Stimulated activated CD4-positive, alpha-beta T cell treated with anti-CD3 and anti-CD28 coated beads, Interleukin-1b, Interleukin-23, amount 100 ng/mL, for 24 hours (primary cell): ENCODE measurements around the gene PNLIPRP2.

Source experiments
- DNase-seq, 4 experiments: peaks; one replicate each; pipeline ENCODE4 v3.0.0-alpha.2; 2020; ENCODE audit warnings: low read depth in 4 of 4, low spot score in 1 of 4

The PNLIPRP2 gene

DNA sequence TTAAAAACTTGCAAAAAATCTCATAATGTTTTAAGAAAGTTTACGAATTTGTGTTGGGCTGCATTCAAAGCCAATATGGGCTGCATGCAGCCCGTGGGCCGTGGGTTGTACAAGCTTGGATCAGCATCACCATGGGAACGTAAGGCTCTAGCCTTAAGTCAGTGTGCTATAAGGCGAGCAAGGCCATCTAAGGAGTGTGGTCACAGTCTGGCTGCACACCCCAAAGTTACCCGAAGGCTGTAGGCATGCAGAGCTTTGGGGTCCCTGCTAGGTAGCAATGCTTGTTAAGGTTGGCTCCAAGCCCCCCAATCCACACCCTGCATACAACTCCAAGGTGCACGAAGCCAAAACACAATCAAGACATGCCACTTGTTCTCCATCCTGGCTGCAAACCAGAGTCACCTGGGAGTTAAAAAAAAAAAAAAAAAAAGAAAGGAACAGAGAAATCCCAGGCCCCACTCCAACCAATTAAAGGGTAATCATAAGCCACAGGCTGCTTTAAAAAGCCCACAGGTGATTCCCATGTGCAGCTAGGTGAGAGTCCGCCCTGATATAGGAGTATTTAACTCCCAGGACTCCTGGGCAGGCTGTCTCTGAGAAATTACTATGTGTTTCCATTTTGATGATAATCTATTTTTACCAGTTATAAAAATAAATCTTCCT lies 8.5 kb upstream of the PNLIPRP2 start:
- no peak for DNase-seq

DNA sequence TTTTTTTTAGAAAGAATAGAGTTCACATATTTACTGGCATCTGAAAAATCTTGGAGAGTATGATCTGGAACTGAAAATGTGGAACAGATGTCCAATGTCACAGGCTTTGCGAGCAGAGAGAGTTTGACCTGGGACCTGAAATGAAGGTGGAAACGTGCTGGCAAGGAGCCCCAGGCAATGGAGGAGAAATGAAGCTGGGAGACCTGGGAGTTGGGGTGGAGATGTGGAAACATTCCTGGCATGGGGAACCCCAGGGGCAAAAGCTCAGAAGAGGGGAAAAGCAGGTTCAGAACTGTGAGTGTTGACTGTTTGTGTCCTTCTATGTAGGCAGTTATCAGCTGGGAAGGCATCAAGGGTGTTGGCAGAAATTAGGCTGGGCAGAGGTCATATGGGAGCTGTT lies 7.3 kb upstream of the PNLIPRP2 start:
- DNase-seq: no peak

DNA sequence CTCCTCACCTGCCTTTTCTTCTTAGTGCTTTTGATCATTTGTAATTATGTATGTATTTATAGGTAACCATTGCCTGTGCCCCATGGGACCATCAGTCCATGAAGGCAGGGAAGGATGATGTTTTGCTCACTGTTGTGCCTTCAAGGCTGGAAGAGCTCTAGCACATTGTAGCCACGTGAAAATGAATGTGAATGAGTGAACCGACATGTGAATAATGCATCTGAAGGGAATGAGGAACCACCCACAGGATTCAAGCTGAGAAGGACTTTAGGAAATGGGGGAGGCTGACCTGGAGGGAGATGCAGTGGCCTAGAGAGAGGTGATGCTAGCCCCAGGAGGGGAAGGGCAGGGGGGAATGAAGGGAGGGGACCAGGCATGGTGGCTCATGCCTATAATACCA lies 6.0 kb upstream of the PNLIPRP2 start:
- DNase-seq: no peak

DNA sequence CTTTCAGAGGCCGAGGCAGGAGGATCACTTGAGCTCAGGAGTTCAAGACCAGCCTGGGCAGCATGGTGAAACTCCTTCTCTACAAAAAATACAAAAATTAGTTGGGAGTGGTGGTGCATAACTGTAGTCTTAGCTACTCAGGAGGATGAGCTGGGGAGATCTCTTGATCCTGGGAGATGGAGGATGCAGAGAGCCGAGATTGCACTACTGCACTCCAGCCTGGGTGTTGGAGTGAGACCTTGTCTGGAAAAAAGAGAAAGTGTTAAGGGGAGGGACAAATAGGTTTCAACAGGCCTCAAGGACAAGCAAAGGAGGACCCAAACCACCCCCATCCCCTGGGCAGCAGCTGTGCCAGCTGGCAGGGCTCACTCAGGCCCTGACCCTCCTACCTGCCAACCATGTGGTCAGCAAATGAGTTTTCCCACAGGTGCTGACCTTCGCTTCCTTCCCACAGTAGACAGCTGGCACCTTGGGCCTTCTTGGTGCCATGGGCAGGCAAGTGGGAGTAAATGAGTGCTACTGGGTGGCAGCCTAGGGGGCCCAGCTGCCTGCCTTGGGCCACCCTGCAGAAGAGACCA lies 5.5 kb upstream of the PNLIPRP2 start:
- DNase-seq: no peak

DNA sequence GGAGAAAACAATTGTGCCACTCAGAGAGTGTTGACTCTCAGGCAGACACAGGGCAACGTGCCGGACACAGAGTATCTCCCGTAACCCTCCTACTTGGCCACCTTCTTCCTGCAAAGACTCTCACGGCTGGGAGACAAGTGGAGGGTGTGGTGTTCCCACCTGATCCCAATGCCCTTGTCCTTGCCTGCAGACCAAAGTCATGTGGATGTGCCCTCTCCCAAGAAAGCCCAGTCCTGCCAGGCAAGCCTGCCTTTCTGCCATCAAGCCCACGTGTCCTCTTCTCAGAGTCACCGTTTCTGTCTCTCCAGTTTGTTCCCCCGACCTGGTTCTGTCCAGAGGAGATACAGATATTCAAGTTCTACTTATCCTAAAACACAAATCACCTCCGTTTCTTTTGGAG lies 723 bp downstream of the PNLIPRP2 start:
- no peak for DNase-seq

DNA sequence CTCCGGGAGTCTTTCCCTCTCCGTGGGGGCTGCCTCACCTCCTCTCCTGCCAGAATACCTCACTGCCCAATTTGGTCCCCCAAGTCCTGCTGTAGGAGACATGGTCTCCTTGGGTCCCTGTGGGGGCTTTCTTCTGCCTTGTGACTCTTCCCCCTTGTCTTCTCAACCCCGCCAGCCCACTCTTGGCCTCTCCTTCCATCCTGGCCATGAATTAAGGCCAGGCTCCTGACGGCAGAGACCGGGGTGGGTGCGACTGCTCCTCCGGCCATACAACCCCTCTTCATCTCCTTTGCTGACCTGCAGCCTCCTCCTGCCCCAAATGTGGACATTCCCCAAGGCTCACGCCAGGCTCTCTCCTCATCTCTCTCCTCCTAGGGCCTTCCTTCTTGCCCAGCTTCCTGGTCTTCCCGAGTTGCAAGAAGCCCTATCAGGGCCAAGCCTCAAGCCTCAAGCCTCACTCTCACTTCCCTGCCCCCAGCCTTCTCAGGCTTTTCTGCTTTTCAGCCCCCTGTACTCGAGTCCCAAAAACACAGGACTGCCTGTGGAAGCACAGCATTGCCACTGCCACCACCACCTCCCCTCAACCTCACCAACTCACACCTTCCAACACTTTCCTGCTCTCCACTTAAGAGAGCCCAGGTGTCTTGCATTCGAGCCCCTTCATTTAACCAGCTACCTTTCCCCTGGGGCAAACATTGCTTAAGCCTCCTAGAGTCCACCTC lies 1.3 kb downstream of the PNLIPRP2 start:
- DNase-seq: no peak

DNA sequence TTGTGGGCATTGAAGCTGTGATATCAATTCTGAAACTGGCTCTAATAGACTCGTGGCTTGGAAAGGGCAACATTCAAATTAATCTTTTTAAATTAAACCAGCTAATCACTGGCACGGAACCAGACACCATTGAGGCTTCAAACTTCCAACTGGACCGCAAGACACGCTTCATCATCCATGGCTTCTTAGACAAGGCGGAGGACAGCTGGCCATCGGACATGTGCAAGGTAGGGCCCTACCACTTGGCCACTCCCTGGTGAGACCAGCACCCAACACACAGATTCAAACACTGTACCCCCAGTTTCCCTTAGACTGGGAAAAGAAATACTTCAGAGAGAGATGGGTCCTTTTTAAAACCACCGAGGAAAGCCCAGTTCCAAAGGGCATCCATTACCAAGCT lies 5.1 kb downstream of the PNLIPRP2 start:
- DNase-seq: no peak

DNA sequence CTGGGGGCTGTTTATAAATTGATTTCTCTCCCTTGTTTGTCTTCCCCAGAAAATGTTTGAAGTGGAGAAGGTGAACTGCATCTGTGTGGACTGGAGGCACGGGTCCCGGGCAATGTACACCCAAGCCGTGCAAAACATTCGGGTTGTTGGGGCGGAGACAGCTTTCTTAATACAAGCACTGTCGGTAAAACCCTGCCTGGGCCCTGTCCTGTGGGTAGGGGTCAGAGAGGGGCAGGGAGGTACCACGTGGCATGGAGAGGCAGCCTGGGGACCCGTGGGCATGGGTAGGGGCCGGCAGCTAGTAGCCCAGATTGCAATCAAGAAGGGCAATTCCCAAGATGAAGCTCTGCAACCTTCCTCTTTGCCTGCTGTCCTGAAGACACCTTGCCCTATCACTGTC lies 6.1 kb downstream of the PNLIPRP2 start:
- DNase-seq: no peak

DNA sequence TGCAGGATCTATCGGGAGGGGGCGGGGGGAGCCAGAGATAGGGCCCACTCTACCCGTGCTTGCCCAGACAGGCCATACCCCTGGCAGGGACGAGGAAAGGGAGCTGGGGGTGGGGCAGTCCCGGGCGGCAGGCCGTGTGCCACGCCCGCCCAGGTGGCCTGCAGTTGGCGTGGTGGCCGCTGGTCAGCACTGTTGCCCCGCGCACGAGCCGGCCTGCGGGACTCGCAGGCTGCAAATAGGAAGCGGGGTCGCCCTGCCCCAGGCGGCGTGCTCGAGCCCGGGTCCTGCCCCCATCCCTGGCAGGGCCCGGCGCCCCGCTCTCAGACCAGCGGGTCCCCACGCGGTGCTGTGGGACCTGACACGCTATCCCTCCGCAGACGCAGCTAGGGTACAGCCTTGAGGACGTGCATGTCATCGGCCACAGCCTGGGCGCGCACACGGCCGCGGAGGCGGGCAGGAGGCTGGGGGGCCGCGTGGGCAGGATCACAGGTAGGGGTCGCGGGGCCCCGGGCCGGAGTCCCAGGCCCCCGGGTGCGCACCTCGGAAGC lies 6.7 kb downstream of the PNLIPRP2 start:
- DNase-seq: no peak

DNA sequence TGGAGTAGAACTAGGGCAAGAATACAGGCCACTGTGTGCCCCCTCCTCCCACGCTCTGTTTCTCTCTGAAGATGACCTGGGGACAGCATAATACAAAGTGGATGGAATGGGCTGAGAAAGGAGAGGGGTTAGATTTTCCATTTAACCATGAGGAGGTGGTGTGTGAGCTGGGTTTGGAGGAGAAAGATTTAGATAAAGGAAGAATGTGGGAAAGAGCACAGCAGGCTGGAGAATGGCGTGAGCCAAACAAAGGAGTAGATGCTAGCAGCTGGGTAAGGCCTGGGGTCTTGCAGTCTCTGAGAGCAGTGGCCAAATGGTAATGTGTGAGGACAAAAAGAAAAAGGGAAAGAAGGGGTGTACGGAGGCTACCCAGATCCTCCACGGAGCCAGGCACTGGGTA lies 8.6 kb downstream of the PNLIPRP2 start:
- DNase-seq: no peak

DNA sequence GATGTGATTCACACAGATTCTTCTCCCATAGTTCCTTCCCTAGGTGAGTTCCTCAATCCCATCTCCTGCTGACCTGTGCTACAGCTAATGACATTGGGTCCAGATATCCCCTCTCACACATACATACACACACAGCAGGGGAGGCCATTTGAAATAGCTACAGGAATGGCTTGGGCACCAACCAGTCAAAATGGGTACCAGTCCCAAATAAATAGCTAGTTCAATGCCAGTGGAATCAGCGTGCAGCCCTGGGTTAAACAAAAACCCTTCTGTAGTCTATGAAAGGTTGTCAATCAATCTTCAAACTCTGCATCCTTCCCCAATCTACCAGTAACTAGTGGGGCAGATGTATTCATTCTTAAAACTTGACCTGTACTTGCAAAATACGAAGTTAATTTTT lies 9.3 kb downstream of the PNLIPRP2 start:
- no peak for DNase-seq

DNA sequence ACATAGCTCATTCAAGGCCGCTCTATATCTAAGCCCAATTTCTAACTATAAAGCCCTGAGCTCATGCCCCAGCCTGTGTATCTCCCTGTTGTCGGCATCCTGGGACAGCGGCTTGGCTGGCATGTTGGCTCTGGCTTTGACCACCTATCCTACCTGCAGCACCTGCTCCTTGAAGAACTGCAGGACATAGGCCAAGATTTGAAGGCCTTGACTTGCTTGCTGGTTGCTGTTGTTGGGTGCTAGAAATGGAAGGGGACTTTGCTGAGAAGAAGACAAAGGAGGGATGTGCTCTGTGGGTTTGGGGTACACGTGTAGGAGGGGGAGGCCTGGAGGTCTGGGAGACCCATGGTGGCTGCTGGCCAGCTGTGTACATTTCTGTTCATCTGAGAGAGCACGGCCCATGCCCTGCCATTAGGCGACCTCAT lies 11.1 kb downstream of the PNLIPRP2 start:
- DNase-seq: no peak

DNA sequence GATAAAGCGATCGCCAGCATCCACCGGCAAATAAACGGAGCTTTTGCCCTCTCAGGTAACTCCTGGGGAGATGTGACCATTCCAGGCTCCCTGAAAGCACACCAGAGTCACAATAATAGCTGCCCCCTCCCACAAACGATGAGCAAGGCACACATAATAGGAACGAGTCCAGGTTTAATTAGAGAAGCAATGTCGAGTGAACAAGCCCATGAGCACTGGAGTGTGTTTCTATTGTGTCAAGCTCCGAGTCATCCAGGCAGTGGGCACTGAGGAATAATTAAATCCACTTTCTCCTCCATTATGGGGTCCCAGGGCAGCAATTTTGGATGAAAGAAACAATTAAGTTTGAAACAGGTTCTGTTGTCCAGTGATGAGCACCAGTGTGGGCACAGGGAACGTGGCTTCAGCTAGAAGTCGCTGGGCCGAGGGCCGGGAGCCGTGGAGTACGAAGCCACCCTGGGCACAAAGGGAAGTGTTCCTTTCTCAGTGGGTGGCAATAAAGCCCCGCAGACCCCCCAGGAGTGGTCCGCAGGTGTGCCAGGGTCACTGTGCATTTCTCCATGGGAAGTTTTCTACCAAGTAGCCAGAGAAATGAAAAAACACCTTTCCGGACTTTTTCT lies 12.0 kb downstream of the PNLIPRP2 start:
- no peak for DNase-seq

DNA sequence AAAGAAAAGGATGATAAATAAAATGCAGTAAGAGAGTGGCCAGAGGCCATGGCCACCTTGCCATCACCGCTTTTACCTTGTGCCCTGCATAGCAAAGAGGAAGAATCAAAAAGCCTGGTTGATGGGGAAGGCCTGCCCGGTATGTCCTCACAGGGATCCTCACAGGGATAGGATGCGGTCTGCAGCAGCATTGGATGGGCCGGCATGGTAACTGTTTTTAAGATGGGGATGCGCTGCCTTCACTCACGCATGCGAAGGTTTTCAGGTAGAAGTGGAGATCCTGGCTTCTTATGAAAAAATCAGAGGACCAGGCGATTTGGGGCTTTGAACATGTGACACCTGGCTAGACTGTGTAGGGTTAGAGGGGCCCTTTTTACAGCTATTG lies 12.5 kb downstream of the PNLIPRP2 start:
- DNase-seq: no peak

DNA sequence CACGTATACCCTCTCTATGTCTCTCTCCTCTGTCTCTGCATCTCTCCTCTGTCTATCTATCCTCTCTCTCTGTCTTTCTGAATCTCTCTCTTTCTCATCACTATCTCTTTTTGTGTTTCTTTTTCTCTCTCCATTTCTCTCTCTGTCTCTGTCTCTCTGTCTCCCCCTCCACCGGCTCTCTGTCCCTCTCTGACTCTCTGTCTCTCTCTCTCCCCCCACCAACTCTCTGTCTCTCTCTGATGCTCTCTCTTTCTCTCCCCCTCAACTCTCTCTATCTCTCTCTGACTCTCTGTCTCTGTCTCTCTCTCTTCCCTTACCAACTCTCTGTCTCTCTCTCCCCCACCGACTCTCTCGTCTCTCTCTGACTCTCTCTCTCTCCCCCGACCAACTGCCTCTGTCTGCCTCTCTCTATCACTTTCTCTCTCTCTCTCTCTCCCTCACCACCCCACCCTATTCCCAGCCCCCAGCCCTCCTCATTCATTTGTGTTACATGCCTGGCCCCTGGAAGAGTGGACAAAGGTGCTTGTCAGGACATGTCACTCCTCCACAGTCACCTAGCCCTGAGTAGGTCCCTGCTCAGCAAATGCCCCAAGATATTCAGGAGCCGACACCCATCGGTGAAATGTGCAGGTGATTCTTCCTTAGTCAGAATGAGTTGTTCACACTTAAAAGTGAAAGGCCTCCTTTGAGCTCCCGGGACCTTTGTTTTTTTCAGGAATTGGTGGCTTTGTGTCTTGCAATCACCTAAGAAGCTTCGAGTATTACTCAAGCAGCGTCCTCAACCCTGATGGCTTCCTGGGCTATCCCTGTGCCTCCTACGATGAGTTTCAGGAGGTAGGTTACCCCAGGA lies 13.6 kb downstream of the PNLIPRP2 start:
- no peak for DNase-seq

DNA sequence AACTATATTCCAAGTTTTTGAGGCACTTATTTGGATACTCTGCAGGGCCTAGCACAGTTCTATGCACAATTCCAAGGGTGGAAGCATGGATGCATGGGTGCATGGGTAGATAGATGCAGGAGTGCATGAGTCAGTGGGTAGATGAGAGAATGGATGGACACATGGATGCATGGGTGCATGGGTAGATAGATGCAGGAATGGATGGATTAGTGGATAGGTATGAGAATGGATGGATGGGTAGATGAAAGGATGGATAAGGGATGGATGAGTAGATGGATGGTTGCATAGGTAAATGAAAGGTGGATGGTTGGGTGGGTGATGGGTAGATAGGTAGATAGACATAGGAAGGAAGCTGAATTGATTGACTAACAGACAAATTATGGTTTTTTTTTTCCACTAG lies 15.6 kb downstream of the PNLIPRP2 start:
- DNase-seq: no peak

DNA sequence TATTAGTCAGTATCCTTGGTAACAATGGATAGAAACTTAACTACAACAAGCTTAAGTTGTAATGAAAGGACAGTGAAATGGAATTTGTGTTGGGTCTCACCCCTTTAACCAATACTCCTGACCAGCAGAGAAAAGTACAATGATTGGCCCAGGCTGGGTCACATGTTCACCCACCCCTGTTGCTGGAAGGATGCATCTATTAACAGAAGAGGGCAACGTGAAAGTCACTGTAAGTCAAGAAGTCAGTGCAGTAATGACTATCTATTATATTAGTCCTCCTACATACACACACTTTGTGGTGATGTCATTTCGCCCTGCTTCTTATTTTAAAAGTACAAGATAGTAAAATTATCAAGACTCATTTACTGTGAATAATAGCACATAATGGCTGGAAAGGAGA lies 16.2 kb downstream of the PNLIPRP2 start:
- no peak for DNase-seq

DNA sequence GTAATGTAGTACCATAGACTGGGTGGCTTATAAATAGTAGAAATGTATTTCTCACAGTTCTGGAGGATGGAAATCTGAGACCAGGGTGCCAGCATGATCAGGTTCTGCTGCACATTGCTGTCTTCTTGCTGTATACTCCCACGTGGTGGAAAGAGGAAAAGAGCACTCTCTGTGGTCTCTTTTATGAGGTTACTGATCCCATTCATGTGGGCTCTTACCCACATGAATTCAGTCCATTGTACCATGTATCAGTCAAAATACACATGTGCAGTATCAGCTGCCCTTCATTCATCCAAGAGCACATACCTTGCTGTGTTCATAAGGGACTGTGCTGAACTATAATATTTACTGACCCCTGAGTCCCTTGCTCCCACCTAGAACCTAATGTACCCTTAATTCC lies 17.1 kb downstream of the PNLIPRP2 start:
- no peak for DNase-seq

DNA sequence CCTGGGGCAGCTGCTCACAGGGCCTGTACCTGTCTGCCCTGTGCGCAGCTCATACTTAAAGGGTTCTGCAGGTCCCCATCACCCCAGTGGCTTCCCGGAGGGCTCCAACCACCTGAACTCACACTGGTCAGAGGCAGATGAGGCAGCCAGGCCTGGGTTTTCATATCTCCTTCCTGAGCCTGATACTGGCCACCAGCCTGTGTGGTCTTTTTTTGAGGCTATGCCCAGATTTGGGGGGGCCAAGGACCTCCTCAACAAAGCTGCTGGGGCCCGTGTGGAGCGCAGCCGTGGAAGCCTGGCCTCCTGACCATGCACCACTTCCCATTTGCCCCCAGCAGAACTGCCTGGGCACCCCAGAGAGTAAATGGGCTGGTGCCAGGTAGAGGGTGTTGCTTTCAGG lies 25.7 kb downstream of the PNLIPRP2 start:
- no peak for DNase-seq

DNA sequence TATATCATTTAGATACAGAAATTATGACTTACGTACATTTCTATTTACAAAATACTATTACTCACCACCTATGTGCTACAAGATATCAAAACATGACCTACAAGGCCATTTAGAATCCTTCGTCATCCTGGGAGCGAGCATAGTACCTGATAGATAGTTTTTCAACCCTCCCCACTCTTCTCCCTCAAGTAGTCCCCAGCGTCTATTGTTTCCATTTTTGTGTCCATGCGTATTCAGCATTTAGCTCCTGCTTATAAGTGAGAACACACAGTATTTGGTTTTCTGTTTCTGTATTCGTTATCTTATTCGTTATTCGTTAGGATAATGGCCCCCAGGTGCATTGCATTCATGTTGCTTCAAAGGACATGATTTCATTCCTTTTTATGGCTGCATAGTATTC lies 28.1 kb downstream of the PNLIPRP2 start:
- DNase-seq: no peak

DNA sequence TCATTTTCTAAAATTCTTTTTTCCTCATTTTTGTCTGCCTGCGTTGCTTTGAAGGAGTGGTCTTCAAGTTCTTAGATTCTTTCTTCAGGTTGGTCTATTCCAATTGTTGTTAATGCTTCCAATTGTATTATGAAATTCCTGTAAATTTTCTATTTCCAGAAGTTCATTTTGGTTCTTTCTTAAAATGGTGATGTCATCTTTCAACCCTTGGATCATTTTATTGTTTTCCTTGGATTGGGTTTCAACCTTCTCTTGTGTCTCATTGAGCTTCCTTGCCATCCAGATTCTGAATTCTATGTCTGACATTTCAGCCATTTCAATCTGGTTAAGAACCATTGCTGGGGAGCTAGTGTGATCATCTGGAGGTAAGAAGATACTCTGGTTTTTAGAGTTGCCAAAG lies 33.1 kb downstream of the PNLIPRP2 start:
- no peak for DNase-seq
